ENCODE data around the gene PSMD14. TPM values are rescaled to one million over a fixed set of nuclear protein-coding genes. Genes with fewer than 3 reads are reported as not detected.
"Not testable (repeated sequence)": the region's sequence is repeated elsewhere in the genome, so short reads cannot be mapped to it uniquely, and the experiment has no call there.

PSMD14 gene
- 206 and 211 TPM in 2 replicates for total RNA-seq (2014; rRNA removed; shearing (Covaris generic))
- 145 and 159 TPM in 2 replicates for polyA plus RNA-seq (2014; cell fraction: nucleus; rRNA removed)

DNA sequence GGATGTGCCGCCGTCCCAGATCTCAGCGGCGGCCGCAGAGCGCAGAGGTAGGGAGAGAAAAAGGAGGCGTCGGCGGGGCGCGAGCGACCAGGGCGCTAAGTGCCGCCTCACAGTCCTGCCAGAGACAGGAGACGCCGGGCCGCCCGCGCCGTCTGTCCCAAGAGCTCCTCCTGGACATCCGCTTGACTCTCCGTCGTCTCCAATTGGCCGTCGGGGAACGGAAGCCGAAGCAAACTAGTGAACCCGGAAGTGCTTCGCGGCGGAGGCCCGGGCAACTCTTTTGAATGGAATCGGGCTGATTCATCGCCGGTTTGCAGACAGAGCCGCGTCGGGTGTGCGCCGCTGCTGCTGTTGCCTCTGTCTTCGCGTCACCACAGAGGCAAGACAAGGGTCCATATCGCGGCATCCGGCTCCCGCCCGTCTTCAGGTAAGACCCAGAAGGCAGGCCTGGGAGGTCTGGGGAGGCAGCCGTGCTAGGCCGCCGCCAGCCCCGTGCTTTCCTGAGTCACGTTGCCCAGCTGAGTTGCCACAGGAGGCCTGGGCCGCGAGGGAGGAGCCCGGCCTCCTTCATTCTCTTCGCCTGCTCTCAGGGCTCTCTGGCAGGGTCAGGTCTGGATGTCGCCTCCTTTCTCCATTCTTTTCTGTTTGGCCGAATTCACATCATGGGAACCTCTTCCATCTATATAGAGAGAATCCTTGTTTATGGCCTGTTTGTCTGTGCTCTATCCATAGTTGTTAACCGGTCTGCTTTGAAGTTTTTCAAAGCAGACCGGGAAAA is at the start of gene PSMD14:
Gene PSMD14, plus strand, starts transcription at position 248 of the 778 bp plus-strand sequence. CDS start 10,401 bp downstream, outside the sequence.
- DNase-seq (ENCODE audit: extremely low read depth, low read depth), result peak; percentile 96

- no peak for DNase-seq (ENCODE audit: extremely low read depth, low read depth)
Measured at GRCh38 chr2:161265874-161266273, 42.4 kb upstream of the PSMD14 start.

DNA sequence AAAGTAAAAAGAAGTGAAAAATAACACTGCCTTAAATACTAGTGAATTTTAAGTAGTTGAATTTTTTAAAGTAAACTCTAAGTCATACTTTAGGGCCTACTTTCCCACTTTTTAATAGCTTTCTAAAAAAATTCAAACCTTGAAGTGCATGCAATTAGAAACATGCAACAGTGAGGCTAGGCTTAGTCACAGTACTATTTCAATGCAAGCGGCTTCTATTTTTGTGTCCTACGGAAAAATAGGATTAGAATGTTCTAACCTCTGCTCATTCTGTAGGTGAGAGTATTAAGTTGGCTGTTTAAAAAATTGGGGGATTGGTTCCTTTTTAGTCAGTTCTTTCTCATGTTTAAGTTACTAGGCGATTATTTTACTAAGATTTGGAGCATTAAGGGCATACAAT is 39.1 kb upstream of the PSMD14 start:
- no peak for DNase-seq (ENCODE audit: extremely low read depth, low read depth)

DNA sequence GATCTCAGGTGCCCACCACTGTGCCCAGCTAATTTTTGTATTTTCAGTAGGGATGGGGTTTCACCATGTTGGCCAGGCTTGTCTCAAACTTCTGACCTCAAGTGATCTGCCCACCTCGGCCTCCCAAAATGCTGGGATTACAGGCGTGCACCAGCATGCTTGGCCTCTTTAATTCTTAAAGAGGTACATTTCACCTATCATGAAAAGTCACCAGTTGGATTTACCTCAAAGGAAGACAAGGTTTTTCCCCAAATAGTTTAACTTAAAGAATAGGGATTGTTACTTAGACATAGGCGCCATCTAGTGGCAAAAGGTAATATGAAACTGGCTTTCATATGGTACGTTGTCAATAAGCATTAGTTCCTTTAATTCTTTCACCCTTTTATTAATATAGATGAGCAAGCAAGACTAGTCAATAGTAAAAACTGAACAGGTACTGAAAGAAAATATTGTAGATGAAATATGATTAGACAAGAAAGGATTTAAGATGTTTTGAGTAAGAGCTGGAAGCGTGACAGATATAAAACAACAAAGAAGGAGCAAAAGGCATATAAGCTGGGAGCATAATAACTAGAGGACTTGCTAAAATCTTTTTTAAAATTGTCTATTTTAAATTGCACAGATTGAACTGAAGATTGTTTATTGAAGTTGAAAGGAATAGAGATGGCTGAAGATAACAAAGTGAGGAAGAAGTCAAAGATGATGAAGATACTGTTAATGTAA is 35.0 kb upstream of the PSMD14 start:
- DNase-seq (ENCODE audit: extremely low read depth, low read depth), result peak; percentile 59

DNA sequence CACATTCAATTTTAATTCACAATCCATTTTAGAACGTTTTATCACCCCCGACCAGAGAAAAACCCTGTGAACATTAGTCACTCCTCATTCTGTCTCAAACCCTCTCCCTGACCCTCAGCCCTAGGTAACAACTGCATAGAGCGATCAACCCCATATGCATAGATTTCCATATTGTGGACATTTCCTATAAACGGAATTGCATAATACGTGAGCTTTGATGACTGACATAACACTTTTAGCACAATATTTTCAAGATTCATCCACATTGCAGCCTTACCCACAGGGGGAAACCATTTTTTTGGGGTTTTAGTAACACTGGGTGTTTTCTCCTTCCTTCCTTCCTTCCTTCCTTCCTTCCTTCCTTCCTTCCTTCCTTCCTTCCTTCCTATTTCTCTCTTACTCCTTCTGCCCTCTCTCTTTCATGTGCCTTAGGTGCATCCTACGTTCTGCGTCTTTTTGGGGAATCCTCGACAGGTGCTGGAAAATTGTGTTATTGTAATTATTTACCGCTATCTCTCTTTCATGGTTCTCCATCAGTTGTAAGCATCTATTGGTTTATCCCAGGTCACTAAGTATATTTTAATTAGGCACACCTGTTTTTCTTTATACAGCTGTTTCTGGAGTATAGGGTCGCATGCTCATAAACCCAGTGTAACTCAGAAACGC is 29.5 kb upstream of the PSMD14 start:
- peak; percentile 67 for DNase-seq (ENCODE audit: extremely low read depth, low read depth)

DNA sequence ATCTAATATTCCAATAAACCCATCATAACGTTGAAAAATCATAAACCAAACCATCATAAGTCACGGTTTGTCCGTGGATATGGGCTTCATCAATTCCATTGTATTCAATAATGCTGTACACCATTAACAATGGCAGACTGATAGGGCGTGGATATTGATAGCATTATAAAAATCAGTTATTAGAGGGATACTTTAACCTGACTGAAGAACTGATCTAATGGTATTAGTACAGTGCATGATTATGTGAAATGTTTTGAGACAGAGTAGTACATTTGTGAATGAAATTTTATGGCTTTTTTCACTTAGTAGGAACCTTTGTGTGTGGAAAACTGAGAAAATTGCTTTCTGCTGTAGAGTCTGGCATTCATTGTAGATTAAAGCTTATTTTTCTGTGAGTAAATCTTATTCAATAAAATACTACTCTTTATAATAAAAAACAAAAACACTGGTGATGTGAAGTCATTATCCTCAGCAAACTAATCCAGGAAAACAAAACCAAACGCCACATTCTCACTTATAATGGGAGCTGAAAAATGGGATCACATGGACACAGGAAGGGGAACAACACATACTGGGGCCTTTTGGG is 28.9 kb upstream of the PSMD14 start:
- DNase-seq (ENCODE audit: extremely low read depth, low read depth), result peak; percentile 35

DNA sequence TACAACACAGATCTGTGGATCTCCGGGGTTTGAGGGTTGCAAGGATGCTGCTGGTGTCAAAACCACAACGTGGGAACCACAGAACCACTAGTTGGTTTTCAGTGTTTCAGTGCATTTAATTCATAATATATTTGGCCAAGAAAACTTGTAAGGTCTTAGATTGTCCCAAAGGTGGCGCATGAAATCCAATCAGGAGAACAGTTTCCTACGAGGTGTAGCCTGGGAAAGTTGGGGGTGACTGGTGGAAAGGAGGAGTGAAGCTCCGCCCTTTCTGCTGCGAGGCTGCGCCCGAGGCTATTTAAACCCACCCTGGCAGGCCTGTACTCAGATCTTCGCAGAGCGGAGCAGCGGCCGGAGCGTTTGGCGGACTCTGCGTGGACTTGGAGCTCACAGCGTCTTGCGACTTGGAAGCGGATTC is 27.3 kb upstream of the PSMD14 start:
- DNase-seq (ENCODE audit: extremely low read depth, low read depth), result peak; percentile 61

DNA sequence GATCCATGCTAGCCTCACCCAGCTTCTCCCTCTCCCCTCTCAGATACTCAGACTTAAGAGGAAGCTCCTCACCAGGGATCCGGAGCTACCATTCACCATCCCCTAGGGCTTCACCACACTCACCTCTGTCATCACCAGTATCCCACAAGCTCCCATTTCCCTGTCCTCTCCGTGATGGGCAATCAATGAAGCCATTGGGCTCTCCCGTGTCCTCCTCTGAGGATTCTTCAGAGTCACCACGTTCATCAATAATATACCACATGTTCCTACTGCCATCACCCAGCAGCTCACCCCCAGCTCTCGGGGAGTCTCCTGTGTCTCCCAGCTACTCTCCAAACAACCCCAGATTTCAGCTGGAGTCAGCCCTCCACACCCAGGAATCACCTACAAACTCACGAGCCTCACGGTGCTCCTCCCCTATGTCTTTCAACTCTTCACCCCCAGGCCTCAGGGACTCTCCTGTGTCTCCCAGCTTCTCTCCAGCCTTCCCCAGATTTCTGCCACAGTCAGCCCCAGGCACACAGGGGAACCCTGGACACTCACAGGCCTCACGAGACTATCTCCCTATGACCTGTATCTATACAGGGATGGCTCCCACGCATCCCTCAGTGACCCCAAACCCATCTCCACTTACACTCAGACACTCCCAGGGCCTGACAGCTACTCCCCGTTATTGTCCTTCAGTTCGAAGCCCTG is 26.5 kb upstream of the PSMD14 start:
- DNase-seq (ENCODE audit: extremely low read depth, low read depth), result peak; percentile 5

- DNase-seq (ENCODE audit: extremely low read depth, low read depth), result not testable (repeated sequence)
Measured at GRCh38 chr2:161282311-161282644, 25.9 kb upstream of the PSMD14 start.

DNA sequence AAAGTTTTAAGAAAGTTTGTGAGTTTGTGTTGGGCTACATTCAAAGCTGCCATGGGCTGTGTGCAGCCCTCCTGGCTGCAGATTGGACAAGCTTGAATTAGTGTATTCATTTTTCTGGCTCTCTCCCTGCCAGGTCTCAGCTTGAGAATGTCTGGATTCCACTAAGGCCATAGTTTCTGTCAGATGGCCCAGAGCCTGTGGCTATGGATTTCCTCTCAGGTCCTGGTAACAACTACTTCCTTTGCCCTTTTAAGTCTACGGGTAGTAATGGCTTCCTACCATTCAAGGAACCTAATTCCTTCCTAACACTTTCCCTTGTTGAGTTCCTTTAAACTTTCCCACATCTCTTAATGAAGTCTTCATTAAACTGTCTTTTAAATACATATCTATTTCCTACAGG is 24.3 kb upstream of the PSMD14 start:
- DNase-seq (ENCODE audit: extremely low read depth, low read depth), result no peak

DNA sequence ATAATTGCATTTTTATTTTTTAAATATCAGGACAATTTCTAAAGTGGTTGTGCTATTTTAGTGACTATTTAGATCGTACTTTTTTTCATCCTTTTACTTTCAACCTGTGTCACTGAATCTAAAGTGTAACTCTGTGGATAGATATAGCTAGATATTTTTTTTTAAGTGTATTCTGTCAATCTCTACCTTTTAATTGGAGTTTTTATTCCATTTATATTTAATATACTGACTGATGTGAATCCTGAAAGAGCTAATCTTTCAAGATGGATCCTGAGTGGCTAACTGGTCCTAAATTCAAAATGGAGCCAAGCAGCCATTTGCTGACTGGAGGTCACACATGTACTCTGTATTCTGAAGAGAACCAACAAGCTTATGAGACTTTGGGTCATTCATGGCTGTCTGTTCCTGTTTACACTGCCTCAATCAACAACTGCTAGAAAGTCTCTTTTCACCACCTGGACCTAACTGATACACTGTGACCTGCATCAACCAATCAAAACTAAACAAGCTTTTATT is 4.6 kb upstream of the PSMD14 start:
- no peak for DNase-seq (ENCODE audit: extremely low read depth, low read depth)

DNA sequence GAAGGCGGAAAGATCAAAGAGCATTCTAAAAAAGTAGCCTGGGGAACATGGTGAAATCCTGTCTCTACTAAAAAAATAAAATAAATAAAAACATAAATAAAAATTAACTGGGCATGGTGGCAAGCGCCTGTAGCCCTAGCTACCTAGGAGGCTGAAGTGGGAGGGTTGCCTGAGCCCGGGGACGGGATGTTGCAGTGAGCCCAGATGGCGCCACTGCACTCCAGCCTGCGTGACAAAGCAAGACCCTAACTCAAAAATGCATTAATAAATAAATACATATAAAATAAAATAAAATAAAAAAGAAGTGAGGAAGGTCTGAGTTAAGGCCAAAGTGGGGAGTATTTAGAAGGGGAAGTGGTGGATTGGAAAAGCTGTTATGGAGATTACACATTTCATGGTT is 1.3 kb upstream of the PSMD14 start:
- DNase-seq (ENCODE audit: extremely low read depth, low read depth), result no peak

DNA sequence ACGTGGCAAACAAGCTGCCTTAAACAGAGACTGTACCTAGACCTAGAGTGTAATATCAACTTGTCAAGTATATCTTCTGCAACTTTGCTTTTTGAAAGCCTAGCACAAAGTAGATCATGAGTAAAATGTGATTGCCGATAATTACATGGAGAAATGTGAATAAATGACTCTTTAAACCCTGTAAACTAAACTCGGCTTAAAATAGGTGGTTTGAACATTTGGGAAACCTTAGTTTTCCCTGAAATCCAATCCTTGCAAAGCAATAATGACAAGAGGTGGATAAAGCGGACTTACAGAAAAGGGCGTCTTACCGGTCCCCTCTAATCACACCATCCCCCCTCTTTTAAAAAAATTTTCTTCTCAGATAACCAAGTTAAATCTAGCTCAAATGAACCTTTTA is 549 bp upstream of the PSMD14 start:
- no peak for DNase-seq (ENCODE audit: extremely low read depth, low read depth)

- DNase-seq (ENCODE audit: extremely low read depth, low read depth), result no peak
Measured at GRCh38 chr2:161312996-161313395, 4.8 kb downstream of the PSMD14 start.

- no peak for DNase-seq (ENCODE audit: extremely low read depth, low read depth)
Measured at GRCh38 chr2:161315380-161315779, 7.2 kb downstream of the PSMD14 start.

DNA sequence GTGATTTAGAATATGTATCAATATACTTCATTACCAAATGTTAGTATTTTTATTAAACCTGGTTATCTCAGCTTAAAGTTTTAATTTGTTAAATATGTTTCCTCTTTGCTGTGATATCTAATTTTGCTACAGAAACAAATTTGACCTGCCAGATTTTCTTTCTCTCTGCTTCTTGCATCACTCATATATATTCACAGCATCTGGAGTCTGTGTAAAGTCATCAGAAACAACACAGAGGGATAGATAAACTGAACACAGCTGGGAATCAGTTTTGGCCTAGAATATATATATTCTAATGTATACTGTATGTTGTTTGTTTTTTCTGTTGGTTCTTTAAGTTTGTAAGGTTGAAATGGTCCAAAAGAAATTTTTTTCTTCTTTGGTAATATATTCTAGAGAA is 8.5 kb downstream of the PSMD14 start:
- no peak for DNase-seq (ENCODE audit: extremely low read depth, low read depth)

DNA sequence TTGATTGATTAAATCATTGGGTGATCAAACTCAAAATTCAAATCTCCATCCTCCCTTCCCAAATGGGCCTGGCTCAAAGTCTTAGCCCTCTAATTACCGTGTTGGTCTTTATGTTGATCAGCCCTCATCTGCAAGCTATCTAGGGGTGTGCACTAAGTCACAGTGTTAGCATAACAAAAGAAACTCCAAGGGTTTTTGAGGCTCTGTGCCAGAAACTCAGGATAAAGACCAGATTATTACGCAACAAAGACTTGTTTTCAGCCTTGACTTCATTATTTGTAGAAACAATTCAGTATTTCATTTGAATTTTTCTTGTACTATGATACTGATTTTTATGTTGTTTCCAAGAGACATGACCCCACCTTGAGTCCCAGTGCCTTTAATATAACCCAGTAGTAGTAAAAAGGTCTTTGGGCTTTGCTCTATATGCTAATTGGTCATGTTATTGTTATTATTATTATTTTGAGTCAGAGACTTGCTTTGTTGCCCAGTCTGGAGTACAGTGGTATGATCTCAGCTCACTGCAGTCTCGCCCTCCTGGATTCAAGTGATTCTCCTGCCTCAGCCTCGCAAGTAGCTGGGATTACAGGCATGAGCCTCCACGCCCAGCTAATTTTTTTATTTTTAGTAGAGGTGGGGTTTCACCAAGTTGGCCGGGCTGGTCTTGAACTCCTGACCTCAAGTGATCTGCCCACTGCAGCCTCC is 13.9 kb downstream of the PSMD14 start:
- no peak for DNase-seq (ENCODE audit: extremely low read depth, low read depth)

DNA sequence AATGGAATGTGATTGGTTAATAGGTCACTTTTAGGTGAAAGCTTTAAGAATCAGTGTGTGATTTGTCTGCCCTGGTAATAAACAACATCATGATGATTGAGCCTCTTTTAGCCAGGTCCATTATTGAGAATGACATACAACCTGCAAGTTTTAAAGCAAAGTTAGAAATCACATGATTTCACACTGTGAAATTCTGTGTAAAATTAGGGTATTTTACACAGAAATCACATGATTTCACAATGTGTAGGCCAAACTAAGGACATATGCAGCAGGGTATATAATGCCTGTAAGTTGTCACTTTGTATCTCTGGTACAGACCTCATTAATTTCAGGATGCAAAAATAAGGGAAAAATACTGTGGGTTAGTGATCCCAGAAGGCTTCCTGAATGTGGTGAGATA is 16.7 kb downstream of the PSMD14 start:
- no peak for DNase-seq (ENCODE audit: extremely low read depth, low read depth)

DNA sequence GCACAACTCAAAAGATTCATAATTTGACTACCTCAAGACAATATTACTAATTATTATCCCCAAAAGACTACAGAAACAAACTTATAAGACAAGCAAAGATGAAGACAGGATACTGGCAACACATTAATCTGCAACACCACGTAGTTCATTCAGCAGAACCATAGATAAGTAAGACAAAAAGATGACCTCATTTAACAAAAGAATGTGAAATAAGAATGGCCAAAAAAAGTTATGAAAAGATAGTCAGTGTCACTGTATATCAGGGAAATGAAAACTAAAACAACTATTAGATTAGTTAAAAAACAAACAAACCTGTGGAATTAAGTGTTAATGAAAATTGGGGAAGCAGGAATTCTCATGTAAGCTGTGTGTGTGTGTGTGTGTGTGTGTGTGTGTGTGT is 19.4 kb downstream of the PSMD14 start:
- no peak for DNase-seq (ENCODE audit: extremely low read depth, low read depth)

Data from NCI-H460 (cell line).